ENCODE data around the gene CDH22. TPM values are rescaled to one million over a fixed set of nuclear protein-coding genes. Genes with fewer than 3 reads are reported as not detected.

CDH22 gene
- polyA plus RNA-seq, 1 donor from 2014 or later, result 2.1 TPM

DNA sequence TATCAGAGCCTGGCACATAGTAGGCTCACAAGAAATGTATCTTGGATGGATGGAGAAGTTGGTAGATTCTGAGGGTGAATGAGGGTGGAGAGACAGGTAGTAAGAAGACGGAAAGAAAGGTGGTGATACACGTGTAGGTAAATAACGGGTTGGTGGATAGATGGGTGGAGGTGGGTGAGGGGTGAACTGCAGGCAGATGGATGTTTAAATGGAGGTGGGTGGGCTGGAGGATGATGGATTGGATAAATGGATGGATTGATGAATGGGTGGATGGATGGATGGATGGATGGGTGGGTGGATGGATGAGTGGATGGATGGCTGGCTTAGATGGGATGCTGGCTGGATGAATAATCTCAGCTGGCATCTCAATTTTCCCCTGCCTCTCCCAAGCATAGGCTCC, 9.9 kb downstream of the CDH22 start:
- H3K9ac ChIP-seq (ENCODE audit: low read length), result no peak overlapping the region

DNA sequence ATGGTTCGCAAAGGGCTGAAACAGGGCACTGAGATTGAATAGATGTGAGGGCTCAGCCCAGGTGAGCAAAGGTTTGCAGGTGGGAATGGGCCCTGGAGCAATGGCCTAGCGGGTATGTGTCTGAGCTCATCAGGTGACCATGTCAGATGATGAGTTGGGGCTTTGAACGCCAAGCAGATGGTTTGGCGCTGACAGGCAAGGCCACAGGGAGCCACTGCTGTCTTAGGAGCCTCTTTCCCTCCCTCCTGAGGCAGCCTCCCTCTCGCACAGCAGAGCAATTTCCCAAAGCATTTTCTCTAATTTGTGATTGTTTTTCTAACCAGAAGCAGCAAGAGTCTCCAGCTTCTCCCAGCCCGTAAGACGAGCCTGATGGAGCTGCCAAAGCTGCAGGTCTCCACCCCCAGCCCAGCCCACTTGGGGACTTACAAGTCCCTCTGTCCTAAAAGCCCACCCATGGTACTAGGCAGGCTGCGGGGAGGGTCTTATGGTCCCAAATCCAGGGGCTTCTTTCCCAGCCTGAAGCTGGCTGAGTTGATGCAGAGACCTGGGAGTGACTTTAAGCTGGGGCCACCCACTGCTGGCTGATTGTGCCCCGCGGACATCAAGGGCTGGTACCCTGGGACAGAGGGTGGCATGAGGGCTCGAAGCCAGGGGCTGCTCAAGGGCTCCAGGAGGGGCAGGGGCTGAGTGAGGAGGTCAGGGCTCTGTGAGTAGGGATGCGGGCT, 11.6 kb downstream of the CDH22 start:
- H3F3A ChIP-seq (ENCODE audit: insufficient read depth, low read length, poor library complexity, severe bottlenecking), result no peaks in the 10 kb centered on the region
- no peak overlapping the region for H2AFZ ChIP-seq (ENCODE audit: low read depth, low read length)
- H3K9me2 ChIP-seq (ENCODE audit: insufficient read depth, low read length), result no peaks in the 10 kb centered on the region
- no peaks in the 10 kb centered on the region for H3K9me3 ChIP-seq (ENCODE audit: low read length)
- H3K4me3 ChIP-seq (ENCODE audit: low read length), result no peak overlapping the region
- no peaks in the 10 kb centered on the region for H3K27me3 ChIP-seq (ENCODE audit: insufficient read depth, low read depth, low read length)
- TF ChIP-seq EP300 (conservative IDR thresholded peaks at IDR 0.05; ENCODE audit: poor library complexity, severe bottlenecking) (no peak), RAD21 (conservative IDR thresholded peaks at IDR 0.05) (no peak), SMC3 (conservative IDR thresholded peaks at IDR 0.05; ENCODE audit: poor library complexity) (no peak), TAF1 (IDR thresholded peaks at IDR 0.05; ENCODE audit: low read depth) (no peak), POLR2AphosphoS5 (IDR thresholded peaks at IDR 0.05) (no peak), MXI1 (conservative IDR thresholded peaks at IDR 0.05; ENCODE audit: poor library complexity, severe bottlenecking) (no peak), EZH2 (IDR thresholded peaks at IDR 0.05; ENCODE audit: borderline replicate concordance, insufficient read depth, low read length, poor library complexity, severe bottlenecking) (no peak)
- TF ChIP-seq, protein P1, sequence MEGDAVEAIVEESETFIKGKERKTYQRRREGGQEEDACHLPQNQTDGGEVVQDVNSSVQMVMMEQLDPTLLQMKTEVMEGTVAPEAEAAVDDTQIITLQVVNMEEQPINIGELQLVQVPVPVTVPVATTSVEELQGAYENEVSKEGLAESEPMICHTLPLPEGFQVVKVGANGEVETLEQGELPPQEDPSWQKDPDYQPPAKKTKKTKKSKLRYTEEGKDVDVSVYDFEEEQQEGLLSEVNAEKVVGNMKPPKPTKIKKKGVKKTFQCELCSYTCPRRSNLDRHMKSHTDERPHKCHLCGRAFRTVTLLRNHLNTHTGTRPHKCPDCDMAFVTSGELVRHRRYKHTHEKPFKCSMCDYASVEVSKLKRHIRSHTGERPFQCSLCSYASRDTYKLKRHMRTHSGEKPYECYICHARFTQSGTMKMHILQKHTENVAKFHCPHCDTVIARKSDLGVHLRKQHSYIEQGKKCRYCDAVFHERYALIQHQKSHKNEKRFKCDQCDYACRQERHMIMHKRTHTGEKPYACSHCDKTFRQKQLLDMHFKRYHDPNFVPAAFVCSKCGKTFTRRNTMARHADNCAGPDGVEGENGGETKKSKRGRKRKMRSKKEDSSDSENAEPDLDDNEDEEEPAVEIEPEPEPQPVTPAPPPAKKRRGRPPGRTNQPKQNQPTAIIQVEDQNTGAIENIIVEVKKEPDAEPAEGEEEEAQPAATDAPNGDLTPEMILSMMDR (IDR thresholded peaks at IDR 0.05; ENCODE audit: poor library complexity, severe bottlenecking), result no peak
- TF ChIP-seq, protein P2, sequence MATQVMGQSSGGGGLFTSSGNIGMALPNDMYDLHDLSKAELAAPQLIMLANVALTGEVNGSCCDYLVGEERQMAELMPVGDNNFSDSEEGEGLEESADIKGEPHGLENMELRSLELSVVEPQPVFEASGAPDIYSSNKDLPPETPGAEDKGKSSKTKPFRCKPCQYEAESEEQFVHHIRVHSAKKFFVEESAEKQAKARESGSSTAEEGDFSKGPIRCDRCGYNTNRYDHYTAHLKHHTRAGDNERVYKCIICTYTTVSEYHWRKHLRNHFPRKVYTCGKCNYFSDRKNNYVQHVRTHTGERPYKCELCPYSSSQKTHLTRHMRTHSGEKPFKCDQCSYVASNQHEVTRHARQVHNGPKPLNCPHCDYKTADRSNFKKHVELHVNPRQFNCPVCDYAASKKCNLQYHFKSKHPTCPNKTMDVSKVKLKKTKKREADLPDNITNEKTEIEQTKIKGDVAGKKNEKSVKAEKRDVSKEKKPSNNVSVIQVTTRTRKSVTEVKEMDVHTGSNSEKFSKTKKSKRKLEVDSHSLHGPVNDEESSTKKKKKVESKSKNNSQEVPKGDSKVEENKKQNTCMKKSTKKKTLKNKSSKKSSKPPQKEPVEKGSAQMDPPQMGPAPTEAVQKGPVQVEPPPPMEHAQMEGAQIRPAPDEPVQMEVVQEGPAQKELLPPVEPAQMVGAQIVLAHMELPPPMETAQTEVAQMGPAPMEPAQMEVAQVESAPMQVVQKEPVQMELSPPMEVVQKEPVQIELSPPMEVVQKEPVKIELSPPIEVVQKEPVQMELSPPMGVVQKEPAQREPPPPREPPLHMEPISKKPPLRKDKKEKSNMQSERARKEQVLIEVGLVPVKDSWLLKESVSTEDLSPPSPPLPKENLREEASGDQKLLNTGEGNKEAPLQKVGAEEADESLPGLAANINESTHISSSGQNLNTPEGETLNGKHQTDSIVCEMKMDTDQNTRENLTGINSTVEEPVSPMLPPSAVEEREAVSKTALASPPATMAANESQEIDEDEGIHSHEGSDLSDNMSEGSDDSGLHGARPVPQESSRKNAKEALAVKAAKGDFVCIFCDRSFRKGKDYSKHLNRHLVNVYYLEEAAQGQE (IDR thresholded peaks at IDR 0.05; ENCODE audit: borderline replicate concordance), result no peak
- H4K20me1 ChIP-seq (ENCODE audit: insufficient read depth), result no peaks in the 10 kb centered on the region
- no peaks in the 10 kb centered on the region for H3K36me3 ChIP-seq (ENCODE audit: insufficient read depth, low read length)
- H3K79me2 ChIP-seq (replicated peaks; ENCODE audit: insufficient read depth, low read length), result no peaks in the 10 kb centered on the region
- no peak overlapping the region for H3K27ac ChIP-seq (ENCODE audit: low read length)
- H3K9ac ChIP-seq (ENCODE audit: low read length), result no peak overlapping the region
- no peak overlapping the region for H3K4me2 ChIP-seq (ENCODE audit: low read length)

More for the DNA sequence above, 9.9 kb downstream of the CDH22 start:
- H3K27me3 ChIP-seq (ENCODE audit: insufficient read depth, low read depth, low read length), result no peaks in the 10 kb centered on the region
- H4K20me1 ChIP-seq (ENCODE audit: insufficient read depth), result no peaks in the 10 kb centered on the region
- TF ChIP-seq SMC3 (conservative IDR thresholded peaks at IDR 0.05; ENCODE audit: poor library complexity), result no peak
- no peaks in the 10 kb centered on the region for H3K9me3 ChIP-seq (ENCODE audit: low read length)
- H3K27ac ChIP-seq (ENCODE audit: low read length), result no peak overlapping the region
- no peak overlapping the region for H3K4me2 ChIP-seq (ENCODE audit: low read length)
- no peak overlapping the region for H2AFZ ChIP-seq (ENCODE audit: low read depth, low read length)
- H3K9me2 ChIP-seq (ENCODE audit: insufficient read depth, low read length), result no peaks in the 10 kb centered on the region
- H3K36me3 ChIP-seq (ENCODE audit: insufficient read depth, low read length), result no peaks in the 10 kb centered on the region
- no peaks in the 10 kb centered on the region for H3F3A ChIP-seq (ENCODE audit: insufficient read depth, low read length, poor library complexity, severe bottlenecking)
- H3K79me2 ChIP-seq (replicated peaks; ENCODE audit: insufficient read depth, low read length), result no peaks in the 10 kb centered on the region
- no peak overlapping the region for H3K4me3 ChIP-seq (ENCODE audit: low read length)

Measured in neural cell (in vitro differentiated cells).